HepG2 (cell line): ENCODE results near the gene SEC24D. TPM values are rescaled to one million over a fixed set of nuclear protein-coding genes. Genes with fewer than 3 reads are reported as not detected.

Experiments
- ATAC-seq: fragments of 200-7000 bp; cut with Tn5 transposase; 3 replicates; pipeline ENCODE4 v1.9.1; 2020; ENCODE audit warnings: mild to moderate bottlenecking, moderate library complexity
- BruUV-seq: library from RNA; stranded (reverse); fragments of 400-500 nt; replicated peaks from 2 replicates; lab custom pipeline; 2021; lab: Mats Ljungman, UMichigan
- CTCF ChIA-PET: fragments of 300-600 bp; formaldehyde crosslinking; extraction: SDS; loops from one replicate; lab custom pipeline; 2021; ENCODE audit warnings: low total read pairs, inconsistent platforms, low intra/inter-chr PET ratio; lab: Yijun Ruan, JAX
- POLR2A ChIA-PET: fragments of 350-600 bp; sonication (Branson Sonifier 250); formaldehyde crosslinking; loops from one replicate; lab custom pipeline; 2020; ENCODE audit warnings: antibody characterized with exemption, inconsistent platforms; lab: Yijun Ruan, JAX
- DNase-seq: peaks from one replicate; pipeline ENCODE4 v3.0.0-alpha.2; 2015; ENCODE audit warnings: low spot score
- FAIRE-seq: peaks from 3 replicates; lab custom pipeline; 2011; peaks lifted over from hg19 to GRCh38; lab: Jason Lieb, UNC
- H2AFZ ChIP-seq: one replicate; pipeline ENCODE4 v1.6.1; 2011; ENCODE audit warnings: low read length, inconsistent platforms
- H3K27ac ChIP-seq: fragments of 300-600 bp; 3 replicates; pipeline ENCODE4 v1.8.0; 2011; ENCODE audit warnings: mixed run types, mild to moderate bottlenecking, mixed read lengths, low read length, inconsistent platforms; ENCODE audit not compliant: insufficient read depth; ENCODE audit errors: extremely low read length
- H3K27me3 ChIP-seq, 2 experiments: fragments of 200-600 bp in 1 of 2; 2 replicates in 1 of 2; 3 replicates in 1 of 2; pipeline versions ENCODE4 v1.6.0 to v1.8.0; 2011; ENCODE audit warnings: low read length in 2 of 2, mild to moderate bottlenecking in 2 of 2, moderate library complexity in 2 of 2, inconsistent platforms in 1 of 2; ENCODE audit not compliant: insufficient read depth in 2 of 2, control insufficient read depth in 1 of 2
- H3K36me3 ChIP-seq, 2 experiments: fragments of 200-600 bp in 1 of 2; replicated peaks in 1 of 2; 2 replicates in 1 of 2; 3 replicates in 1 of 2; pipeline versions ENCODE4 v1.5.1 to v1.8.0; 2011; ENCODE audit warnings: low read length in 2 of 2, inconsistent platforms in 1 of 2; ENCODE audit not compliant: insufficient read depth in 2 of 2, control insufficient read depth in 1 of 2
- H3K4me1 ChIP-seq: 2 replicates; pipeline ENCODE4 v1.5.1; 2012; ENCODE audit warnings: low read length, inconsistent platforms; ENCODE audit not compliant: insufficient read depth
- H3K4me2 ChIP-seq: 2 replicates; pipeline ENCODE4 v1.6.0; 2011; ENCODE audit warnings: low read depth, low read length, inconsistent platforms
- H3K4me3 ChIP-seq, 3 experiments: fragments of 200-600 bp in 1 of 3; sonication (generic), shearing (Covaris generic) in 1 of 3; replicated peaks in 1 of 3; 2 replicates each; pipeline ENCODE4 v1.5.1; 2011 to 2016; ENCODE audit warnings: low read length in 3 of 3, inconsistent platforms in 2 of 3, low read depth in 2 of 3, mild to moderate bottlenecking in 2 of 3, control low read depth in 1 of 3, mixed read lengths in 1 of 3; ENCODE audit not compliant: insufficient read depth in 1 of 3
- H3K79me2 ChIP-seq: one replicate; pipeline ENCODE4 v1.6.1; 2011; ENCODE audit warnings: low read length, inconsistent platforms; ENCODE audit not compliant: insufficient read depth
- H3K9ac ChIP-seq: 2 replicates; pipeline ENCODE4 v1.6.0; 2011; ENCODE audit warnings: mild to moderate bottlenecking, low read depth, low read length, inconsistent platforms; ENCODE audit not compliant: insufficient read depth
- H3K9me3 ChIP-seq: 2 replicates; pipeline ENCODE4 v1.5.1; 2012; ENCODE audit warnings: mild to moderate bottlenecking, low read length
- H4K20me1 ChIP-seq: 2 replicates; pipeline ENCODE4 v1.6.0; 2011; ENCODE audit warnings: inconsistent platforms, mild to moderate bottlenecking, low read length, moderate library complexity; ENCODE audit not compliant: insufficient read depth
- GFI1 ChIP-seq: sonication (generic); formaldehyde crosslinking; IDR thresholded peaks from 2 replicates; pipeline ENCODE4 v1.5.0; 2020; ENCODE audit warnings: missing genetic modification reagents, mild to moderate bottlenecking, borderline replicate concordance
- GTF3A ChIP-seq: sonication (generic); formaldehyde crosslinking; conservative IDR thresholded peaks from 2 replicates; pipeline ENCODE4 v1.4.0; 2020; ENCODE audit warnings: mild to moderate bottlenecking, missing genetic modification reagents
- HIVEP1 ChIP-seq: sonication (generic); formaldehyde crosslinking; IDR thresholded peaks from 2 replicates; pipeline ENCODE4 v1.4.0; 2020; ENCODE audit warnings: mild to moderate bottlenecking, missing genetic modification reagents
- HNRNPUL1 ChIP-seq: fragments of 200-400 bp; formaldehyde crosslinking; IDR thresholded peaks from 2 replicates; pipeline ENCODE4 v1.6.1; 2017; ENCODE audit warnings: low read depth, mild to moderate bottlenecking, low read length, moderate library complexity
- MAZ ChIP-seq, 2 experiments: sonication (generic) in 1 of 2; formaldehyde crosslinking in 1 of 2; IDR thresholded peaks; 2 replicates each; pipeline versions ENCODE4 v1.5.0 to v1.6.1; 2012 to 2020; ENCODE audit warnings: low read depth in 2 of 2, mild to moderate bottlenecking in 2 of 2, borderline replicate concordance in 1 of 2, improper control_type of control experiment in 1 of 2, low read length in 1 of 2, missing genetic modification reagents in 1 of 2, moderate library complexity in 1 of 2
- NFYC ChIP-seq: IDR thresholded peaks from 2 replicates; pipeline ENCODE4 v1.6.1; 2016; ENCODE audit warnings: missing genetic modification reagents, missing compliant biosample characterization
- SAFB2 ChIP-seq: sonication (generic); formaldehyde crosslinking; IDR thresholded peaks from 2 replicates; pipeline ENCODE4 v1.5.1; 2020; ENCODE audit warnings: missing genetic modification reagents, low read depth, mild to moderate bottlenecking, borderline replicate concordance
- SP1 ChIP-seq, 2 experiments: fragments of 450-650 bp in 1 of 2; sonication (generic) in 1 of 2; formaldehyde crosslinking in 1 of 2; IDR thresholded peaks; 2 replicates each; pipeline versions ENCODE4 v1.4.0 to v1.6.1; 2016 to 2020; ENCODE audit warnings: missing genetic modification reagents in 1 of 2
- WIZ ChIP-seq: sonication (generic); formaldehyde crosslinking; IDR thresholded peaks from 2 replicates; pipeline ENCODE4 v1.5.1; 2020; ENCODE audit warnings: mild to moderate bottlenecking, missing genetic modification reagents
- ZIK1 ChIP-seq: sonication (generic); formaldehyde crosslinking; IDR thresholded peaks from 2 replicates; pipeline ENCODE4 v1.5.0; 2020; ENCODE audit warnings: mild to moderate bottlenecking, low read depth, missing genetic modification reagents, borderline replicate concordance
- ZNF251 ChIP-seq: sonication (generic); formaldehyde crosslinking; IDR thresholded peaks from 2 replicates; pipeline ENCODE4 v1.9.0; 2021; ENCODE audit warnings: mild to moderate bottlenecking, missing genetic modification reagents
- WGBS: methylation state at CpG from one replicate; pipeline ENCODE4 v1.1.6; 2017; ENCODE audit warnings: low lambda C conversion rate; 5-methylcytosine and 5-hydroxymethylcytosine counted together
- in situ Hi-C: cut with HindIII; loops from 2 replicates; pipeline ENCODE4 v1.10.0; 2017; ENCODE audit warnings: low pct_unique_long_range_greater_than_20kb; ENCODE audit not compliant: extremely low pct_ligation_motif_present
- intact Hi-C: fragments of 100-400 bp; cut with micrococcal nuclease; formaldehyde crosslinking; loops from one replicate; pipeline ENCODE4 v1.10.0; 2022; ENCODE audit not compliant: unreplicated experiment
- polyA plus RNA-seq, 8 experiments: library from polyadenylated mRNA; depleted of rRNA in 3 of 8; stranded (reverse) in 7 of 8; unstranded in 1 of 8; fragments of >200 nt; fragmentation: Illumina TruSeq in 4 of 8; extraction: Trizol in 4 of 8; gene quantifications; 2 replicates each; pipeline versions ENCODE4 v1.2.1 to v1.2.3, GENCODE V29; 2011 to 2016; ENCODE audit warnings: low read depth in 4 of 8, missing spikeins in 1 of 8, mixed read lengths in 1 of 8; ENCODE audit not compliant: insufficient read depth in 1 of 8
- total RNA-seq, 5 experiments: library from RNA; depleted of rRNA; stranded (reverse); fragments of >200 nt; fragmentation: Illumina TruSeq; extraction: Trizol; gene quantifications; 2 replicates each; pipeline ENCODE4 v1.2.3, GENCODE V29; 2016; ENCODE audit warnings: low read depth in 1 of 5
- TF ChIP-seq, protein P1 (sequence below): IDR thresholded peaks from 2 replicates; pipeline ENCODE4 v1.6.1; 2016; ENCODE audit warnings: low read depth, missing genetic modification reagents, missing compliant biosample characterization
- TF ChIP-seq, protein P2 (sequence below): sonication (generic); formaldehyde crosslinking; IDR thresholded peaks from 2 replicates; pipeline ENCODE4 v1.4.0; 2020; ENCODE audit warnings: missing genetic modification reagents

The SEC24D gene
- total and polyA plus RNA-seq, 2 of the 13 experiments (the other 11 are each of a cell fraction or from before 2014, with no cell fraction given), result 30.0 to 51.1 TPM

DNA sequence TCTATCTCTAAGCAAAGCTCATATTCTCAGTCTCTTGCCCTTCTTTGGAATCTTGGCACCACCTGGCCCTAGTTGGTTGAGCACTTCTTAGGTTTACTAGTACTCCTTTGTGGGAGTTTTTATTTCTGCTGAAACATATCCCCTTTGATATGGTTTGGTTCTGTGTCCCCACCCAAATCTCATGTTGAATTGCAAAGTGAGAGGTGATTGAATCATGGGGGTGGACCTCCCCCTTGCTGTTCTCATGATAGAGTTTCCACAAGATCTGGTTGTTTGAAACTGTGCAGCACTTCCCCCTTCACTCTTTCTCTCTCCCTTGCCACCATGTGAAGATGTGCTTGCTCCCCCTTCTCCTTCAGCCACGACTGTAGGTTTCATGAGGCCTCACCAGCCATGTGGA is 30.5 kb upstream of the SEC24D start:
- WGBS, result 0% methylated on average over 1 of the region's 1 CpG
- in situ Hi-C loops, result no loop called here
- no peak for DNase-seq
- TF ChIP-seq HIVEP1 (CRISPR knock-in tag) (no peak), HNRNPUL1 (no peak), GTF3A (CRISPR knock-in tag) (no peak), NFYC (CRISPR knock-in tag) (no peak), GFI1 (no peak), ZNF251 (no peak), SAFB2 (no peak), SP1 (IDR thresholded peaks at IDR 0.05) (no peak), SP1 (CRISPR knock-in tag; IDR thresholded peaks at IDR 0.05) (no peak), ZIK1 (CRISPR knock-in tag) (no peak), WIZ (no peak), MAZ (IDR thresholded peaks at IDR 0.05; ENCODE audit: borderline replicate concordance, low read depth, low read length) (no peak), MAZ (CRISPR knock-in tag; IDR thresholded peaks at IDR 0.05; ENCODE audit: low read depth) (no peak)
- TF ChIP-seq, protein P1, sequence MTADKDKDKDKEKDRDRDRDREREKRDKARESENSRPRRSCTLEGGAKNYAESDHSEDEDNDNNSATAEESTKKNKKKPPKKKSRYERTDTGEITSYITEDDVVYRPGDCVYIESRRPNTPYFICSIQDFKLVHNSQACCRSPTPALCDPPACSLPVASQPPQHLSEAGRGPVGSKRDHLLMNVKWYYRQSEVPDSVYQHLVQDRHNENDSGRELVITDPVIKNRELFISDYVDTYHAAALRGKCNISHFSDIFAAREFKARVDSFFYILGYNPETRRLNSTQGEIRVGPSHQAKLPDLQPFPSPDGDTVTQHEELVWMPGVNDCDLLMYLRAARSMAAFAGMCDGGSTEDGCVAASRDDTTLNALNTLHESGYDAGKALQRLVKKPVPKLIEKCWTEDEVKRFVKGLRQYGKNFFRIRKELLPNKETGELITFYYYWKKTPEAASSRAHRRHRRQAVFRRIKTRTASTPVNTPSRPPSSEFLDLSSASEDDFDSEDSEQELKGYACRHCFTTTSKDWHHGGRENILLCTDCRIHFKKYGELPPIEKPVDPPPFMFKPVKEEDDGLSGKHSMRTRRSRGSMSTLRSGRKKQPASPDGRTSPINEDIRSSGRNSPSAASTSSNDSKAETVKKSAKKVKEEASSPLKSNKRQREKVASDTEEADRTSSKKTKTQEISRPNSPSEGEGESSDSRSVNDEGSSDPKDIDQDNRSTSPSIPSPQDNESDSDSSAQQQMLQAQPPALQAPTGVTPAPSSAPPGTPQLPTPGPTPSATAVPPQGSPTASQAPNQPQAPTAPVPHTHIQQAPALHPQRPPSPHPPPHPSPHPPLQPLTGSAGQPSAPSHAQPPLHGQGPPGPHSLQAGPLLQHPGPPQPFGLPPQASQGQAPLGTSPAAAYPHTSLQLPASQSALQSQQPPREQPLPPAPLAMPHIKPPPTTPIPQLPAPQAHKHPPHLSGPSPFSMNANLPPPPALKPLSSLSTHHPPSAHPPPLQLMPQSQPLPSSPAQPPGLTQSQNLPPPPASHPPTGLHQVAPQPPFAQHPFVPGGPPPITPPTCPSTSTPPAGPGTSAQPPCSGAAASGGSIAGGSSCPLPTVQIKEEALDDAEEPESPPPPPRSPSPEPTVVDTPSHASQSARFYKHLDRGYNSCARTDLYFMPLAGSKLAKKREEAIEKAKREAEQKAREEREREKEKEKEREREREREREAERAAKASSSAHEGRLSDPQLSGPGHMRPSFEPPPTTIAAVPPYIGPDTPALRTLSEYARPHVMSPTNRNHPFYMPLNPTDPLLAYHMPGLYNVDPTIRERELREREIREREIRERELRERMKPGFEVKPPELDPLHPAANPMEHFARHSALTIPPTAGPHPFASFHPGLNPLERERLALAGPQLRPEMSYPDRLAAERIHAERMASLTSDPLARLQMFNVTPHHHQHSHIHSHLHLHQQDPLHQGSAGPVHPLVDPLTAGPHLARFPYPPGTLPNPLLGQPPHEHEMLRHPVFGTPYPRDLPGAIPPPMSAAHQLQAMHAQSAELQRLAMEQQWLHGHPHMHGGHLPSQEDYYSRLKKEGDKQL, result no peak
- TF ChIP-seq, protein P2, sequence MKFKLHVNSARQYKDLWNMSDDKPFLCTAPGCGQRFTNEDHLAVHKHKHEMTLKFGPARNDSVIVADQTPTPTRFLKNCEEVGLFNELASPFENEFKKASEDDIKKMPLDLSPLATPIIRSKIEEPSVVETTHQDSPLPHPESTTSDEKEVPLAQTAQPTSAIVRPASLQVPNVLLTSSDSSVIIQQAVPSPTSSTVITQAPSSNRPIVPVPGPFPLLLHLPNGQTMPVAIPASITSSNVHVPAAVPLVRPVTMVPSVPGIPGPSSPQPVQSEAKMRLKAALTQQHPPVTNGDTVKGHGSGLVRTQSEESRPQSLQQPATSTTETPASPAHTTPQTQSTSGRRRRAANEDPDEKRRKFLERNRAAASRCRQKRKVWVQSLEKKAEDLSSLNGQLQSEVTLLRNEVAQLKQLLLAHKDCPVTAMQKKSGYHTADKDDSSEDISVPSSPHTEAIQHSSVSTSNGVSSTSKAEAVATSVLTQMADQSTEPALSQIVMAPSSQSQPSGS (CRISPR knock-in tag), result no peak
- H3K9ac ChIP-seq, result no peak overlapping the region
- ChIA-PET POLR2A (no interaction called here), CTCF (no interaction called here)
- no peaks in the 10 kb centered on the region for H3K4me1 ChIP-seq
- no peaks in the 10 kb centered on the region for H3K36me3 ChIP-seq
- intact Hi-C loops, result no loop called here
- no peaks in the 10 kb centered on the region for H3K9me3 ChIP-seq
- H3K4me3 ChIP-seq, result no peak overlapping the region
- H3K27ac ChIP-seq, result no peak overlapping the region
- H4K20me1 ChIP-seq, result no peaks in the 10 kb centered on the region
- no TSS peak for BruUV-seq
- H3K27me3 ChIP-seq, result peaks cover 0 to 4% of the 10 kb centered on the region in 2 experiments; a peak in 2 of 5 replicates
- no peak overlapping the region for H3K4me2 ChIP-seq
- no peak for FAIRE-seq
- no peak for ATAC-seq
- no peak overlapping the region for H2AFZ ChIP-seq
- H3K79me2 ChIP-seq, result no peaks in the 10 kb centered on the region
